Fibroblast of skin of left biceps (primary cell): ENCODE measurements around the gene C17orf107.
A peak's percentile ranks its signal among the peaks of the same experiment; 100 is the strongest.

Source experiments
- DNase-seq, 2 experiments: peaks; one replicate each; pipeline ENCODE4 v3.0.0-alpha.2; 2013; ENCODE audit warnings: low read depth in 2 of 2

Gene C17orf107

GRCh38 chr17:4948166-4948930 is 49.0 kb downstream of the C17orf107 start, which contains the start of gene PFN1:
Gene PFN1, minus strand, starts transcription at chr17:4948530. Its CDS starts 136 bp downstream, at chr17:4948394.
- DNase-seq, result peak; percentile 88 to 90

- DNase-seq, result peak; percentile 77 to 83
These were observed 49.6 kb downstream of the C17orf107 start for GRCh38 chr17:4948931-4949320.

GRCh38 chr17:4949321-4950074 is 50.2 kb downstream of the C17orf107 start:
- no peak for DNase-seq

- DNase-seq, result no peak
These were observed 50.9 kb downstream of the C17orf107 start for GRCh38 chr17:4950075-4950745.

GRCh38 chr17:4950746-4951204 is 51.4 kb downstream of the C17orf107 start, which contains the start of gene ENO3:
Gene ENO3, plus strand, starts transcription at chr17:4951119. Its CDS starts 711 bp downstream, at chr17:4951830.
- DNase-seq, result no peak

GRCh38 chr17:4951486-4951885 is 52.1 kb downstream of the C17orf107 start:
- no peak for DNase-seq
